HepG2 (cell line): Measurements from ENCODE around the gene DOK1. TPM values are rescaled to one million over a fixed set of nuclear protein-coding genes. Genes with fewer than 3 reads are reported as not detected.

ENCODE experiments used
- ATAC-seq: fragments of 200-7000 bp; cut with Tn5 transposase; 3 replicates; pipeline ENCODE4 v1.9.1; 2020; ENCODE audit warnings: mild to moderate bottlenecking, moderate library complexity
- BruUV-seq: library from RNA; stranded (reverse); fragments of 400-500 nt; replicated peaks from 2 replicates; lab custom pipeline; 2021; lab: Mats Ljungman, UMichigan
- CTCF ChIA-PET: fragments of 300-600 bp; formaldehyde crosslinking; extraction: SDS; loops from one replicate; lab custom pipeline; 2021; ENCODE audit warnings: low total read pairs, inconsistent platforms, low intra/inter-chr PET ratio; lab: Yijun Ruan, JAX
- POLR2A ChIA-PET: fragments of 350-600 bp; sonication (Branson Sonifier 250); formaldehyde crosslinking; loops from one replicate; lab custom pipeline; 2020; ENCODE audit warnings: antibody characterized with exemption, inconsistent platforms; lab: Yijun Ruan, JAX
- DNase-seq: peaks from one replicate; pipeline ENCODE4 v3.0.0-alpha.2; 2015; ENCODE audit warnings: low spot score
- FAIRE-seq: peaks from 3 replicates; lab custom pipeline; 2011; peaks lifted over from hg19 to GRCh38; lab: Jason Lieb, UNC
- H2AFZ ChIP-seq: one replicate; pipeline ENCODE4 v1.6.1; 2011; ENCODE audit warnings: low read length, inconsistent platforms
- H3K27ac ChIP-seq: fragments of 300-600 bp; 3 replicates; pipeline ENCODE4 v1.8.0; 2011; ENCODE audit warnings: mixed run types, mild to moderate bottlenecking, mixed read lengths, low read length, inconsistent platforms; ENCODE audit not compliant: insufficient read depth; ENCODE audit errors: extremely low read length
- H3K27me3 ChIP-seq, 2 experiments: fragments of 200-600 bp in 1 of 2; 2 replicates in 1 of 2; 3 replicates in 1 of 2; pipeline versions ENCODE4 v1.6.0 to v1.8.0; 2011; ENCODE audit warnings: low read length in 2 of 2, mild to moderate bottlenecking in 2 of 2, moderate library complexity in 2 of 2, inconsistent platforms in 1 of 2; ENCODE audit not compliant: insufficient read depth in 2 of 2, control insufficient read depth in 1 of 2
- H3K36me3 ChIP-seq, 2 experiments: fragments of 200-600 bp in 1 of 2; replicated peaks in 1 of 2; 2 replicates in 1 of 2; 3 replicates in 1 of 2; pipeline versions ENCODE4 v1.5.1 to v1.8.0; 2011; ENCODE audit warnings: low read length in 2 of 2, inconsistent platforms in 1 of 2; ENCODE audit not compliant: insufficient read depth in 2 of 2, control insufficient read depth in 1 of 2
- H3K4me1 ChIP-seq: 2 replicates; pipeline ENCODE4 v1.5.1; 2012; ENCODE audit warnings: low read length, inconsistent platforms; ENCODE audit not compliant: insufficient read depth
- H3K4me2 ChIP-seq: 2 replicates; pipeline ENCODE4 v1.6.0; 2011; ENCODE audit warnings: low read depth, low read length, inconsistent platforms
- H3K4me3 ChIP-seq, 3 experiments: fragments of 200-600 bp in 1 of 3; sonication (generic), shearing (Covaris generic) in 1 of 3; replicated peaks in 1 of 3; 2 replicates each; pipeline ENCODE4 v1.5.1; 2011 to 2016; ENCODE audit warnings: low read length in 3 of 3, inconsistent platforms in 2 of 3, low read depth in 2 of 3, mild to moderate bottlenecking in 2 of 3, control low read depth in 1 of 3, mixed read lengths in 1 of 3; ENCODE audit not compliant: insufficient read depth in 1 of 3
- H3K79me2 ChIP-seq: one replicate; pipeline ENCODE4 v1.6.1; 2011; ENCODE audit warnings: low read length, inconsistent platforms; ENCODE audit not compliant: insufficient read depth
- H3K9ac ChIP-seq: 2 replicates; pipeline ENCODE4 v1.6.0; 2011; ENCODE audit warnings: mild to moderate bottlenecking, low read depth, low read length, inconsistent platforms; ENCODE audit not compliant: insufficient read depth
- H3K9me3 ChIP-seq: 2 replicates; pipeline ENCODE4 v1.5.1; 2012; ENCODE audit warnings: mild to moderate bottlenecking, low read length
- H4K20me1 ChIP-seq: 2 replicates; pipeline ENCODE4 v1.6.0; 2011; ENCODE audit warnings: inconsistent platforms, mild to moderate bottlenecking, low read length, moderate library complexity; ENCODE audit not compliant: insufficient read depth
- CHD2 ChIP-seq: IDR thresholded peaks from 2 replicates; pipeline ENCODE4 v1.6.1; 2011; ENCODE audit warnings: low read depth, low read length, improper control_type of control experiment
- NKX3-1 ChIP-seq: sonication (generic); formaldehyde crosslinking; IDR thresholded peaks from 2 replicates; pipeline ENCODE4 v1.5.0; 2020; ENCODE audit warnings: missing genetic modification reagents
- SRY ChIP-seq: sonication (generic); formaldehyde crosslinking; IDR thresholded peaks from 2 replicates; pipeline ENCODE4 v1.8.0; 2022; ENCODE audit warnings: mild to moderate bottlenecking, missing genetic modification reagents
- ZBTB40 ChIP-seq, 2 experiments: fragments of 450-650 bp in 1 of 2; sonication (generic) in 1 of 2; formaldehyde crosslinking in 1 of 2; IDR thresholded peaks; 2 replicates each; pipeline versions ENCODE4 v1.6.1 to v1.8.0; 2016 to 2022; ENCODE audit warnings: antibody characterized with exemption in 1 of 2, mild to moderate bottlenecking in 1 of 2, missing genetic modification reagents in 1 of 2
- ZFX ChIP-seq: sonication (generic); formaldehyde crosslinking; IDR thresholded peaks from 2 replicates; pipeline ENCODE4 v1.4.0; 2020; ENCODE audit warnings: mild to moderate bottlenecking, low read depth, missing genetic modification reagents, moderate library complexity
- ZNF280D ChIP-seq: sonication (generic); formaldehyde crosslinking; IDR thresholded peaks from 2 replicates; pipeline ENCODE4 v1.5.1; 2020; ENCODE audit warnings: mild to moderate bottlenecking, missing genetic modification reagents
- ZNF296 ChIP-seq: sonication (generic); formaldehyde crosslinking; conservative IDR thresholded peaks from 2 replicates; pipeline ENCODE4 v1.5.0; 2020; ENCODE audit warnings: mild to moderate bottlenecking, missing genetic modification reagents
- WGBS: methylation state at CpG from one replicate; pipeline ENCODE4 v1.1.6; 2017; ENCODE audit warnings: low lambda C conversion rate; 5-methylcytosine and 5-hydroxymethylcytosine counted together
- in situ Hi-C: cut with HindIII; loops from 2 replicates; pipeline ENCODE4 v1.10.0; 2017; ENCODE audit warnings: low pct_unique_long_range_greater_than_20kb; ENCODE audit not compliant: extremely low pct_ligation_motif_present
- intact Hi-C: fragments of 100-400 bp; cut with micrococcal nuclease; formaldehyde crosslinking; loops from one replicate; pipeline ENCODE4 v1.10.0; 2022; ENCODE audit not compliant: unreplicated experiment
- polyA plus RNA-seq, 8 experiments: library from polyadenylated mRNA; depleted of rRNA in 3 of 8; stranded (reverse) in 7 of 8; unstranded in 1 of 8; fragments of >200 nt; fragmentation: Illumina TruSeq in 4 of 8; extraction: Trizol in 4 of 8; gene quantifications; 2 replicates each; pipeline versions ENCODE4 v1.2.1 to v1.2.3, GENCODE V29; 2011 to 2016; ENCODE audit warnings: low read depth in 4 of 8, missing spikeins in 1 of 8, mixed read lengths in 1 of 8; ENCODE audit not compliant: insufficient read depth in 1 of 8
- total RNA-seq, 5 experiments: library from RNA; depleted of rRNA; stranded (reverse); fragments of >200 nt; fragmentation: Illumina TruSeq; extraction: Trizol; gene quantifications; 2 replicates each; pipeline ENCODE4 v1.2.3, GENCODE V29; 2016; ENCODE audit warnings: low read depth in 1 of 5
- TF ChIP-seq, protein P1 (sequence below): sonication (generic); IDR thresholded peaks from 2 replicates; pipeline ENCODE4 v1.6.1; 2016; ENCODE audit warnings: low read depth, borderline replicate concordance

DOK1 gene
- total and polyA plus RNA-seq, 2 of the 13 experiments (the other 11 are each of a cell fraction or from before 2014, with no cell fraction given), result 0.53 to 0.74 TPM

GRCh38 chr2:74548900-74549826 is 5.4 kb upstream of the DOK1 start:
- Histone ChIP-seq H3K9ac (peak overlapping the region; percentile 51), H4K20me1 (no peaks in the 10 kb centered on the region), H3K79me2 (no peaks in the 10 kb centered on the region), H3K36me3 (no peaks in the 10 kb centered on the region), H2AFZ (no peak overlapping the region), H3K4me1 (peaks cover 53% of the 10 kb centered on the region), H3K4me3 (peak overlapping the region; percentile 33 to 73 (median 56)), H3K27me3 (peaks cover 0 to 27% of the 10 kb centered on the region in 2 experiments; a peak in 2 of 5 replicates), H3K27ac (no peak overlapping the region), H3K9me3 (no peaks in the 10 kb centered on the region), H3K4me2 (peak overlapping the region; percentile 74)
- no TSS peak for BruUV-seq
- ATAC-seq (peak; percentile 77), DNase-seq (peak; percentile 50), FAIRE-seq (no peak)
- intact Hi-C loops, result no loop called here
- in situ Hi-C loops, result no loop called here
- WGBS, result 45% methylated on average over 42 of the region's 85 CpGs
- ChIA-PET POLR2A (interaction anchor here (1.1 kb wide), 1 partner anchor 25 kb away, joined by 3 read pairs; no protein-coding TSS in a partner anchor), CTCF (no interaction called here)
- 0 out of 2 replicates have a peak, but pooled peaks have one; percentile 44 for TF ChIP-seq NKX3-1 (CRISPR knock-in tag)
- TF ChIP-seq, protein P1, sequence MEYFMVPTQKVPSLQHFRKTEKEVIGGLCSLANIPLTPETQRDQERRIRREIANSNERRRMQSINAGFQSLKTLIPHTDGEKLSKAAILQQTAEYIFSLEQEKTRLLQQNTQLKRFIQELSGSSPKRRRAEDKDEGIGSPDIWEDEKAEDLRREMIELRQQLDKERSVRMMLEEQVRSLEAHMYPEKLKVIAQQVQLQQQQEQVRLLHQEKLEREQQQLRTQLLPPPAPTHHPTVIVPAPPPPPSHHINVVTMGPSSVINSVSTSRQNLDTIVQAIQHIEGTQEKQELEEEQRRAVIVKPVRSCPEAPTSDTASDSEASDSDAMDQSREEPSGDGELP, result no peak
- no peak for TF ChIP-seq CHD2
- 0 out of 2 replicates have a peak, but pooled peaks have one; percentile 30 for TF ChIP-seq ZNF296 (CRISPR knock-in tag)
- no peak for TF ChIP-seq SRY (CRISPR knock-in tag)
- 0 out of 2 replicates have a peak, but pooled peaks have one; percentile 18 for TF ChIP-seq ZFX
- no peak for TF ChIP-seq ZNF280D (CRISPR knock-in tag)
- no peak for TF ChIP-seq ZBTB40 (IDR thresholded peaks at IDR 0.05)
- TF ChIP-seq ZBTB40 (CRISPR knock-in tag; IDR thresholded peaks at IDR 0.05), result 0 out of 2 replicates have a peak, but pooled peaks have one; percentile 7
